22Rv1 (cell line): Measurements from ENCODE around the gene KPNB1.

ENCODE experiments used
- CTCF ChIP-seq: fragments of 450-650 bp; IDR thresholded peaks from 2 replicates; pipeline ENCODE4 v1.5.1; 2017; ENCODE audit warnings: mild to moderate bottlenecking
- ZFX ChIP-seq: fragments of 450-650 bp; IDR thresholded peaks from 2 replicates; pipeline ENCODE4 v1.6.1; 2017; ENCODE audit warnings: antibody characterized with exemption, borderline replicate concordance

DNA sequence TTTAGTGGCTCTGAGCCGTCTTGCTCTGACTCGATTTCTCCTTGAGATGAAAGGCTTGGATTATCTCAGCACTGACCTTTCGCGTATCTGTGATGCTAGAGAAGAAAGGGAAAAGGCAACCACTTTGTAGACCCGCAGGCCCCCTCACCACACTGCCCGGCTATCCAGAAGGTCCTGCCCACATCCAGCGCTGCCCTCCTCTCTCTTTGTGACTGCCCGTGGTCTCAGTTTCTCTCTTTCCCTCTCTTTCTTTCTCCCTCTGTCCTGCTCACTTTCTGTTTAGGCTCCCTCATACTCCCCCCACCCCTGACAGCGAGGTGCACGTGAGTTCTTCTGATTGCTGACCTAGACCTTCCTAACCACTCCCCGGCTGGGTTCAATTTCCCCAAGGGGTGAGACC lies 70.5 kb downstream of the KPNB1 start:
- no peak for TF ChIP-seq CTCF
- no peak for TF ChIP-seq ZFX
